GDM1 (cell line): ENCODE data around the gene SPOPL.
"Not testable (repeated sequence)": the region's sequence is repeated elsewhere in the genome, so short reads cannot be mapped to it uniquely, and the experiment has no call there.

Experiments
- DNase-seq: peaks from one replicate; lab custom pipeline; 2025; lab: John Stamatoyannopoulos, UW

The SPOPL gene

DNA sequence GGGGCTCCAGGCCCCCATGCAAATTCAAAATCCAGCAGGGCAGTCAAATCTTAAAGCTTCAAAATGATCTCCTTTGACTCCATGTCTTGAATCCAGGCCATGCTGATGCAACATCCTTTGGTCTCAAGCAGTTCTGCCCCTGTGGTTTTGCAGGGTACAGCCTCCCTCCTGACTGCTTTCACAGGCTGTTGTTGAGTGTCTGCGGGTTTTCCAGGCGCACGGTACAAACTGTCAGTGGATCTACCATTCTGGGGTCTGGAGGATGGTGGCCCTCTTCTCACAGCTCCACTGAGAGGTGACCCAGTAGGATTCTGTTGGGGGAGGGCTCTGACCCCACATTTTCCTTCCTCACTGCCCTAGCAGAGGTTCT lies 22.1 kb downstream of the SPOPL start:
- not testable (repeated sequence) for DNase-seq

GRCh38 chr2:138524353-138524752 lies 22.8 kb downstream of the SPOPL start:
- DNase-seq, result not testable (repeated sequence)

GRCh38 chr2:138531913-138532312 lies 30.3 kb downstream of the SPOPL start:
- DNase-seq, result no peak

DNA sequence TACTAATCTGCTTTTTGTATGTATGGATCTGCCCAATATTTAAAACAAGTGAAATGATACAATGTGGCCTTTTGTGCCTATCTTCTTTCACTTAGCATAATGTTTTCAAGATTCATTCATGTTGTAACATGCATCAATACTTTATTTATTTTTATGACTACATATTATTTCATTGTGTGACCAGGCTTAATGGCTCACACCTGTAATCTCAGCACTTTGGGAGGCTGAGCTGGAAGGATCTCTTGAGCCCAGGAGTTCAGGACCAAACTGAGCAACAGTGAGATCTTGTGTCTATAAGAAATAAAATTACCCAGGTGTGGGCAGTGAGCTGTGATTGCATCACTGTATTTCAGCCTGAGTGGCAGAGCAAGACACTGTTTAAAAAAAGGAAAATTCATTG lies 33.2 kb downstream of the SPOPL start:
- DNase-seq, result no peak

DNA sequence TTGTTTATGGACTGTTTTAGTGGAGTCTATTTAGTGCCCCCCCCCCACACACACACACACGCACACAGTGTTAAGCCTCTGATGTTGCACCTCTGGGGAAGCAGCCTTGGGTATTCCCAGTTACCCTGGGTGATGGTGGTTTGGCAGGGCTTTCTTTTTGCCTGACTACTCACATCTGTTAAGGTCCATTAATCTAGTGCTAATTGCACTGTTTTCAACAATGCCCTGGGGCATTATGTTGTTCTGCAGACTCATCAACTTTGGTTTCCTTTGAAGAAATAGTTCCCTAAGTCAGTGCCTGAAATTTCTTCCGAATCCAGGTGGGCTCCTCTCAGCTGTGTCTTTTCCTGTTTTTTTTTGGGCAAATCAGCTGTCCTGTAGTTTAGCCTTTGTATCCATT lies 34.7 kb downstream of the SPOPL start:
- DNase-seq, result no peak

DNA sequence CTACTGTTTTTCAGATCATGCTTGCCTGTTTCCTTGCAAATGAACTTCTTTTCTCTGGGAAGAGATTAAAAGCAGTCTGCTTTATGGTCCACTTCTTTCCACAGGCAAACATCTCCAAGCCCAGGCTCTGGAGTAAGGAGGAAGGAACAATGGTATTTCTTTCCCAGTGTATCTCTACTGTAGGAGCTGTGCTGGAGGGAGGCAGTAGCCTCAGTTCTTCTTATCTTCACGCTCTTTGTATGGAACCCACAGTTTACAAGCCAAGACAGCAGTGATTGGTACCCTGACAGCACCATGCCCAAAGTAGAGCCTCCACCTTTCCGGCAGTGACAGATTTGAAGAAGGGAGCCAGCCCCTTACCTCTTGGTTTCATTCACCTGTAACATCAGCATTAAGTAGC lies 35.2 kb downstream of the SPOPL start:
- no peak for DNase-seq

DNA sequence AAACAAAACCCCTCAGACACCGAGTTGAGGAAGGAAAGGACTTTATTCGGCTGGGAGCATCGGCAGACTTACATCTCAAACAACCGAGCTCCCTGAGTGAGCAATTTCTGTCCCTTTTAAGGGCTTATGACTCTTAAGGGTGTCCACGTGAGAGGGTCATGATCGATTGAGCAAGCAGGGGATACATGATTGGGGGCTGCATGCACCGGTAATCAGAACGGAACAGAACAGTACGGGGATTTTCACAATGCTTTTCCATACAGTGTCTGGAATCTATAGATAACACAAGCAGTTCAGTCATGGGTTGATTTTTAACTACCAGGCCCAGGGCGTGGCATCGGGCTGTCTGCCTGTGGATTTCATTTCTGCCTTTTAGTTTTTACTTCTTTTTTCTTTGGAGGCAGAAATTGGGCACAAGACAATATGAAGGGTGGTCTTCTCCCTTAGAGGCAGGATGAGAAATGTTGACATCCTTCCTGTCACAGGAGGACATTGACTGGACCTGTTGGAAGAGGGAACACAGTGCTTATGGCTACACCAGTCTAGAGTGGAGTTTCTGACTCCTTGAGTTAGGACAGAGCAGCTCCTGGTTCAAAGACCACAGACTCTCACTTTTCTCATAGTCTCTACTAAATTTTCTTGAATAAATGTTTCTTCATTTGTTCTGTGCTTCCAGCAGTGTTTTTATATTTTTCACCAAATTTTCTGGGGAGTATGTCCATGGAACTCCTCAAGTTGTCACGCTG lies 35.8 kb downstream of the SPOPL start:
- no peak for DNase-seq

DNA sequence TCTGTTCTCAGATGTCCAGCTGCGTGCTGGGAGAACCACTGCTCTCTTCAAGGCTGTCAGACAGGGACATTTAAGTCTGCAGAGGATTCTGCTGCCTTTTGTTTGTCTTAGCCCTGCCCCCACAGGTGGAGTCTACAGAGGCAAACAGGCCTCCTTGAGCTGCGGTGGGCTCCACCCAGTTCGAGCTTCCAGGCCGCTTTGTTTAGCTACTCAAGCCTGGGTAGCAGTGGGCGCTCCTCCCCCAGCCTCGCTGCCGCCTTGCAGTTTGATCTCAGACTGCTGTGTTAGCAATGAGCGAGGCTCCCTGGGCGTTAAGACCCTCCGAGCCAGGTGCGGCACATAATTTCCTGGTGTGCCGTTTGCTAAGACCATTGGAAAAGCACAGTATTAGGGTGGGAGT lies 42.6 kb downstream of the SPOPL start:
- not testable (repeated sequence) for DNase-seq

DNA sequence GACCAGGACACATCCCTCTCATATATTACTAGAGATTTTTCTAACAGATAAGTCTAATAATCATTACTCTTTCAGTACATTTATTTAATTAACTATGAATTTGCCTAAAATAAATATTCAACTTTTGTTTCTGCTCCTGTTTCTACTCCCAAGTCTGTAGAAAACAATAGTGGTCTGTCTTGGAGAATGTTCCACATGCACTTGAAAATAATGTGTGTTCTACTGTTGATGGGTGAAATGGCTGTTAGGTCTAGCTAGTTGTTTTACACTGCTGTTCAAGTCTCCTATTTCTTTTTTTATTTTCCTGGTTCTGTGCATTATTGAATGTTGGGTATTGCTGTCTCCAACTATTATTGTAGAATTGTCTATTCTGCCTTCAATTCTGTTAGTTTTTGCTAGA lies 47.2 kb downstream of the SPOPL start:
- DNase-seq, result no peak

GRCh38 chr2:138550172-138550571 lies 48.6 kb downstream of the SPOPL start:
- DNase-seq, result no peak

GRCh38 chr2:138550670-138551287 lies 49.2 kb downstream of the SPOPL start:
- DNase-seq, result no peak

DNA sequence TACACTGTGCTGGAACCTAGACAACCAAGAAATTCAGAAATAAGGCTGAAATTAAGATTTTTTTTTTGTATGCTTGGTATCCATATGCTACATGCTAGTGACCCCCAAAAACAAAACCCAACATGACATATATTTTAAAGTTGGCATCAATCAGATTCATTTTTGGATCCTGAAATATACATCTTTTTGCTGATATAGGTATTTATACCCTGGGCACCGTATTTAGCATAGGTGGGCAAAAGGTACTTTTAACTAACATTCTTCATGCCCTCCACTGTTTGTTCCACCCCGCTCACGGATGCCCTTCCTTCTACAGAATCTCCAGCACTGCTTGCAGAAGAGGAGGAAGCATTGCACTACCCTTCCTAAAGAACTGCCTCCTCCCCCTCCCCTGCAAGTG lies 52.6 kb downstream of the SPOPL start:
- no peak for DNase-seq

- no peak for DNase-seq
These were observed 58.1 kb downstream of the SPOPL start for GRCh38 chr2:138559641-138560040.

GRCh38 chr2:138564586-138565229 lies 63.1 kb downstream of the SPOPL start:
- DNase-seq, result no peak

- DNase-seq, result no peak
These were observed 63.6 kb downstream of the SPOPL start for GRCh38 chr2:138565230-138565598.

GRCh38 chr2:138572318-138572717 lies 70.7 kb downstream of the SPOPL start:
- no peak for DNase-seq

DNA sequence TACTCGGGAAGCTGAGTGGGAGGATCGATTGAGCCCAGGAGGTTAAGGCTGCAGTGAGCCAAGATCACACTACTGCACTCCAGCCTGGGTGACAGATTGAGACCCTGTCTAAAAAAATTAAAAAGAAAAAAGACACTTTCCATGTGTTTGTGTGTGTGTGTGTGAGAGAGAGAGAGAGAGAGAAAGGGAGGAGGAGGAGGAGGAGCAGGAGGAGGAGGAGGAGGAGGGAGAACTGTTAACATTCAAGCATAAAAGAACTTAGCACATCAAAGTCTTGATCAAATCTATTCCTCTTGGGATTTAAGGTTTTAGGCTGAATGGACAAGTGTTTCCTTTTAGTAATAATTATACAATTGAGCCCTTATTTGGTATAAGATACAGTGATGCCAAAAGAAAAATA lies 75.5 kb downstream of the SPOPL start:
- no peak for DNase-seq

DNA sequence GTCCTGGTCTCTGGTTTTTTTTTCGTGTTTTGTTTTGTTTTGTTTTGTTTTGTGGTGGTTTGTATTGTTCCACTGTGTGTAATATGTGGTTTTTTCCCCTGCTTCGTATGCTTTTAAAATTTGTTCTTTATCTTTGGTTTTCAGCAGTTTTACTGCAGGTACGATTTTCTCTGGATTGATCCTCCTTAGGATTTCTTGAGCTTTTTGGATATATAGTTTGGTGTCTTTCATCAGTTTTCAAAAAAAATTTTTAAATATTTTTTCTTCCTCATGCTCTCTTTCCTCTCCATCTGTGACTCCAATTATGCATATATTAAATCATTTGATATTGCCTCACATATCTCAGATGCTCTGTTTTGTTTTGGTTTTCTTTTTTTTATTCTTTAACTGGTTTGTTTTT lies 78.0 kb downstream of the SPOPL start:
- no peak for DNase-seq

DNA sequence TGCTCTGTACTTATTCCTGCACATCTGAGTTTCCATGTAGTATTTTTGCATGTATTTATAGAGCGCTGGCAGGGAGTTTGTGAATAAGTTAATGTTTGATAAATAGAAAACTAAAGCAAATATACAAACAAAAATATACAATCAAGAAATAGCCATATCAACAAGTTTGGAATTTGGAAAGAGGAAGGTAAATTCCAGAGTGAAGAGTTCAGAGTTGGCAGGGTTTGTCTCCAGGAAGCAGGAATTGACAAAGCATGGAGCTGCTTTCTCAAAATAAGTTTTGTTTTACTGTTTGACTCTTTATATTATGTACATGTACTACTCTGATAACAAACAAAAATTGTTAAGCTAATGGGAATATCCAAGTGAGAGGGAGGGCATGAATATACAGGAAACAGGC lies 80.3 kb downstream of the SPOPL start:
- no peak for DNase-seq

- DNase-seq, result no peak
These were observed 88.1 kb downstream of the SPOPL start for GRCh38 chr2:138589663-138590062.

DNA sequence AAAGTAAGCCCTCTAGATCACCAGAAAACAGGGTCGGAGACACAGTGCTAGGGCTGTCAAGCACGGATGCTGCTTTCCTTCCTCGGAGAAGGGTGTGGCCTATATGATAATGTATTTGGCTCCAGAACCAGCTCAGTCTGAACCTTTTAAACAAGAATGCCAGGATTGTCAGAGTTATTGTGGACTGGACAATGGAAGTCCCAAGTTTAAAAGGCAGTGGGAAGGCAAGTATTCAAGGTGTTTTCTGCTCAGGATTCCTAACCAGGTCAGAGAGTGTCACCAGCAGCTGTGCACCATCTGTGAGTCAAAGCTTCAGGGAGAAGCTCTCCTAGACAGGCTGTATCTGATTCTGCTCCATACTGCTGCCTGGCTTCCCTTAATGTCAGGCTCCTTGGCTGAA lies 94.8 kb downstream of the SPOPL start:
- DNase-seq, result no peak

- no peak for DNase-seq
These were observed 99.3 kb downstream of the SPOPL start for GRCh38 chr2:138600732-138601457.
